ENCODE results near the gene HOXB13. TPM values are rescaled to one million over a fixed set of nuclear protein-coding genes. Genes with fewer than 3 reads are reported as not detected.

The HOXB13 gene
- total RNA-seq, 2 experiments from 2014 or later = not detected

GRCh38 chr17:48752399-48753288, 24.1 kb upstream of the HOXB13 start:
- Histone ChIP-seq H3K4me1 (ENCODE audit: insufficient read depth, low read length, poor library complexity, severe bottlenecking) (no peaks in the 10 kb centered on the region), H4K20me1 (ENCODE audit: insufficient read depth, low read length) (no peaks in the 10 kb centered on the region), H3K9me2 (ENCODE audit: insufficient read depth, low read length) (no peaks in the 10 kb centered on the region), H2AFZ (ENCODE audit: low read length) (no peak overlapping the region), H3K4me3 (ENCODE audit: low read depth, low read length, poor library complexity, severe bottlenecking) (no peak overlapping the region), H3K4me2 (ENCODE audit: low read length) (no peak overlapping the region), H3K9me3 (ENCODE audit: low read length) (no peaks in the 10 kb centered on the region), H3K36me3 (ENCODE audit: insufficient read depth, low read length) (no peaks in the 10 kb centered on the region), H3K79me2 (ENCODE audit: insufficient read depth, low read depth, low read length) (no peaks in the 10 kb centered on the region), H3K27ac (ENCODE audit: low read depth, low read length, poor library complexity, severe bottlenecking) (no peak overlapping the region)
- POLR2A ChIA-PET = no interaction called here
- no TSS peak for BruUV-seq (replicated peaks)
- no peak for TF ChIP-seq CTCF (conservative IDR thresholded peaks at IDR 0.05; ENCODE audit: low read length)
- no peak for TF ChIP-seq EZH2phosphoT487 (IDR thresholded peaks at IDR 0.05; ENCODE audit: borderline replicate concordance, low read depth, low read length)
- intact Hi-C loops (cut with micrococcal nuclease; ENCODE audit: unreplicated experiment) = no loop called here
- DNase-seq (ENCODE audit: low spot score) = no peak
- CTCF ChIA-PET (ENCODE audit: unreplicated experiment) = no interaction called here

GRCh38 chr17:48751733-48752398, 23.3 kb upstream of the HOXB13 start:
- ChIA-PET CTCF (ENCODE audit: unreplicated experiment) (no interaction called here), POLR2A (no interaction called here)
- no peak overlapping the region for H3K4me3 ChIP-seq (ENCODE audit: low read depth, low read length, poor library complexity, severe bottlenecking)
- no peak overlapping the region for H2AFZ ChIP-seq (ENCODE audit: low read length)
- BruUV-seq (replicated peaks) = no TSS peak
- H3K79me2 ChIP-seq (ENCODE audit: insufficient read depth, low read depth, low read length) = no peaks in the 10 kb centered on the region
- H3K27ac ChIP-seq (ENCODE audit: low read depth, low read length, poor library complexity, severe bottlenecking) = no peak overlapping the region
- no peak overlapping the region for H3K4me2 ChIP-seq (ENCODE audit: low read length)
- no peak for DNase-seq (ENCODE audit: low spot score)
- H4K20me1 ChIP-seq (ENCODE audit: insufficient read depth, low read length) = no peaks in the 10 kb centered on the region
- H3K4me1 ChIP-seq (ENCODE audit: insufficient read depth, low read length, poor library complexity, severe bottlenecking) = no peaks in the 10 kb centered on the region
- H3K9me3 ChIP-seq (ENCODE audit: low read length) = no peaks in the 10 kb centered on the region
- intact Hi-C loops (cut with micrococcal nuclease; ENCODE audit: unreplicated experiment) = no loop called here
- no peaks in the 10 kb centered on the region for H3K9me2 ChIP-seq (ENCODE audit: insufficient read depth, low read length)
- no peak for TF ChIP-seq CTCF (conservative IDR thresholded peaks at IDR 0.05; ENCODE audit: low read length)
- TF ChIP-seq EZH2phosphoT487 (IDR thresholded peaks at IDR 0.05; ENCODE audit: borderline replicate concordance, low read depth, low read length) = no peak
- H3K36me3 ChIP-seq (ENCODE audit: insufficient read depth, low read length) = no peaks in the 10 kb centered on the region

GRCh38 chr17:48751172-48751571, 22.6 kb upstream of the HOXB13 start:
- Histone ChIP-seq H3K4me3 (ENCODE audit: low read depth, low read length, poor library complexity, severe bottlenecking) (no peak overlapping the region), H4K20me1 (ENCODE audit: insufficient read depth, low read length) (no peaks in the 10 kb centered on the region), H3K36me3 (ENCODE audit: insufficient read depth, low read length) (no peaks in the 10 kb centered on the region), H3K9me3 (ENCODE audit: low read length) (no peaks in the 10 kb centered on the region), H3K79me2 (ENCODE audit: insufficient read depth, low read depth, low read length) (no peaks in the 10 kb centered on the region), H3K4me2 (ENCODE audit: low read length) (no peak overlapping the region), H3K27ac (ENCODE audit: low read depth, low read length, poor library complexity, severe bottlenecking) (no peak overlapping the region), H3K4me1 (ENCODE audit: insufficient read depth, low read length, poor library complexity, severe bottlenecking) (no peaks in the 10 kb centered on the region), H2AFZ (ENCODE audit: low read length) (no peak overlapping the region), H3K9me2 (ENCODE audit: insufficient read depth, low read length) (no peaks in the 10 kb centered on the region)
- CTCF ChIA-PET (ENCODE audit: unreplicated experiment) = no interaction called here
- BruUV-seq (replicated peaks) = no TSS peak
- POLR2A ChIA-PET = no interaction called here
- no peak for TF ChIP-seq EZH2phosphoT487 (IDR thresholded peaks at IDR 0.05; ENCODE audit: borderline replicate concordance, low read depth, low read length)
- TF ChIP-seq CTCF (conservative IDR thresholded peaks at IDR 0.05; ENCODE audit: low read length) = no peak
- no peak for DNase-seq (ENCODE audit: low spot score)
- intact Hi-C loops (cut with micrococcal nuclease; ENCODE audit: unreplicated experiment) = no loop called here
